Activated CD8-positive, alpha-beta memory T cell treated with anti-CD3 and anti-CD28 coated beads, Interleukin-2, amount 50 U/mL, for 48 hours (primary cell): ENCODE data around the gene DNAI4.
"Not testable (repeated sequence)": the region's sequence is repeated elsewhere in the genome, so short reads cannot be mapped to it uniquely, and the experiment has no call there.

Experiments
- DNase-seq: peaks from one replicate; pipeline ENCODE4 v3.0.0-alpha.2; 2020

Gene DNAI4

GRCh38 chr1:66927528-66927927, 2.9 kb upstream of the DNAI4 start:
- no peak for DNase-seq

- DNase-seq = no peak
These were observed 1.3 kb upstream of the DNAI4 start for GRCh38 chr1:66925944-66926343.

GRCh38 chr1:66925558-66925910, 878 bp upstream of the DNAI4 start:
- no peak for DNase-seq

GRCh38 chr1:66920543-66920942, 4.1 kb downstream of the DNAI4 start:
- DNase-seq = no peak

- DNase-seq = no peak
These were observed 4.8 kb downstream of the DNAI4 start for GRCh38 chr1:66919828-66920227.

- no peak for DNase-seq
These were observed 5.6 kb downstream of the DNAI4 start for GRCh38 chr1:66919063-66919462.

GRCh38 chr1:66917476-66917875, 7.2 kb downstream of the DNAI4 start:
- DNase-seq = no peak

- DNase-seq = no peak
These were observed 8.3 kb downstream of the DNAI4 start for GRCh38 chr1:66916320-66916719.

GRCh38 chr1:66915203-66915602, 9.5 kb downstream of the DNAI4 start:
- DNase-seq = not testable (repeated sequence)

GRCh38 chr1:66893712-66894111, 30.9 kb downstream of the DNAI4 start:
- no peak for DNase-seq

GRCh38 chr1:66890621-66891020, 34.0 kb downstream of the DNAI4 start:
- DNase-seq = no peak

- DNase-seq = no peak
These were observed 35.6 kb downstream of the DNAI4 start for GRCh38 chr1:66889030-66889429.

- DNase-seq = no peak
These were observed 48.0 kb downstream of the DNAI4 start for GRCh38 chr1:66876664-66877063.

- DNase-seq = no peak
These were observed 51.5 kb downstream of the DNAI4 start for GRCh38 chr1:66873111-66873510.

GRCh38 chr1:66872024-66872423, 52.6 kb downstream of the DNAI4 start:
- not testable (repeated sequence) for DNase-seq

- no peak for DNase-seq
These were observed 57.2 kb downstream of the DNAI4 start for GRCh38 chr1:66867501-66867900.

- DNase-seq = no peak
These were observed 64.1 kb downstream of the DNAI4 start for GRCh38 chr1:66860529-66860928.

- DNase-seq = no peak
These were observed 71.3 kb downstream of the DNAI4 start for GRCh38 chr1:66853379-66853778.

GRCh38 chr1:66852870-66853269, 71.8 kb downstream of the DNAI4 start:
- no peak for DNase-seq

- no peak for DNase-seq
These were observed 73.7 kb downstream of the DNAI4 start for GRCh38 chr1:66850989-66851388.

GRCh38 chr1:66848193-66848592, 76.5 kb downstream of the DNAI4 start:
- no peak for DNase-seq

GRCh38 chr1:66840929-66841328, 83.7 kb downstream of the DNAI4 start:
- no peak for DNase-seq

- DNase-seq = no peak
These were observed 89.7 kb downstream of the DNAI4 start for GRCh38 chr1:66834926-66835325.

GRCh38 chr1:66833112-66833511, 91.5 kb downstream of the DNAI4 start:
- no peak for DNase-seq

GRCh38 chr1:66831529-66832239, 93.0 kb downstream of the DNAI4 start:
- DNase-seq = no peak
